Ovary (tissue), 9 donors: ENCODE results near the gene AEBP2. TPM values are rescaled to one million over a fixed set of nuclear protein-coding genes. Genes with fewer than 3 reads are reported as not detected.

Source experiments
- DNase-seq, 5 donors: peaks; one replicate each; pipeline ENCODE4 v3.0.0-alpha.2; 2019 to 2020
- H3K27ac ChIP-seq, 2 donors: fragments of 200-600 bp; one replicate each; pipeline versions ENCODE4 v1.5.1 to v1.8.0; 2019 to 2022
- H3K27me3 ChIP-seq: fragments of 200-600 bp; one replicate; pipeline ENCODE4 v1.8.0; 2022
- H3K36me3 ChIP-seq: fragments of 200-600 bp; sonication (generic); one replicate; pipeline ENCODE4 v1.5.1; 2019
- H3K4me1 ChIP-seq: one replicate; pipeline ENCODE4 v1.8.1; 2013; ENCODE audit warnings: mild to moderate bottlenecking, moderate library complexity; ENCODE audit not compliant: insufficient read depth
- H3K4me3 ChIP-seq: fragments of 200-600 bp; sonication (generic); one replicate; pipeline ENCODE4 v1.5.1; 2017
- H3K9me3 ChIP-seq, 2 donors: fragments of 200-600 bp in 1 of 2; sonication (generic) in 1 of 2; one replicate each; pipeline versions ENCODE4 v1.5.1 to v1.8.1; 2013 to 2019; ENCODE audit warnings: mild to moderate bottlenecking in 1 of 2, moderate library complexity in 1 of 2
- EP300 ChIP-seq: sonication (generic); formaldehyde crosslinking; IDR thresholded peaks from one replicate; pipeline ENCODE4 v1.6.1; 2017; ENCODE audit warnings: antibody characterized with exemption
- POLR2A ChIP-seq: fragments of 450-650 bp; IDR thresholded peaks from one replicate; pipeline ENCODE4 v1.6.1; 2017; ENCODE audit warnings: antibody characterized with exemption, mild to moderate bottlenecking, moderate library complexity
- WGBS, 3 donors: extraction: QIAGEN DNeasy Blood & Tissue Kit in 1 of 3; methylation state at CpG; one replicate each; pipeline versions ENCODE4 v1.1.5 to v1.1.7; 2013 to 2017; 5-methylcytosine and 5-hydroxymethylcytosine counted together
- intact Hi-C, 4 donors: fragments of 100-400 bp; cut with DNase I; formaldehyde crosslinking; loops; one replicate each; pipeline versions ENCODE4 v1.11.0 to v1.15.1; 2022 to 2023
- polyA plus RNA-seq, 2 donors: library from polyadenylated mRNA; stranded (reverse); fragments of 200-250 nt in 1 of 2; fragments of 350-450 nt in 1 of 2; fragmentation: Illumina TruSeq in 1 of 2; extraction: RNeasy Lipid Tissue Mini Kit (QIAGEN cat#74804) in 1 of 2; gene quantifications; one replicate each; pipeline ENCODE4 v1.2.3, GENCODE V29; 2013 to 2014
- total RNA-seq, 7 donors: library from RNA; depleted of rRNA in 2 of 7; stranded (reverse); fragments of >200 nt in 2 of 7; fragmentation: NEBNext Ultra II Directional in 3 of 7; extraction: Animal tissue kit (Norgen Biotek cat#: 25700) in 3 of 7; gene quantifications; one replicate each; pipeline versions ENCODE4 v1.1.0 to v1.2.4, GENCODE V29; 2016 to 2023
- TF ChIP-seq, protein P1 (sequence below), 3 donors: fragments of 450-650 bp in 2 of 3; fragments of 200-600 bp in 1 of 3; IDR thresholded peaks; one replicate each; pipeline versions ENCODE4 v1.5.1 to v1.8.0; 2016 to 2022; ENCODE audit warnings: antibody characterized with exemption in 3 of 3, mild to moderate bottlenecking in 1 of 3
- donor health status: DM: no; HTN: no; CAD: no; lungs with moderate emphysema.
- donor health status: DM: no; HTN: no; CAD: no.
- donor health status: Bipolar disorder and iron deficiency.
- donor health status: DM: yes; HTN: yes; CAD: no.
- donor health status: DM: no; HTN: no; CAD: no.
- donor health status: DM: yes; HTN: yes; CAD: no.

AEBP2 gene
- total and polyA plus RNA-seq, 9 donors, result 22.4 to 62.4 (median 50.3) TPM

DNA sequence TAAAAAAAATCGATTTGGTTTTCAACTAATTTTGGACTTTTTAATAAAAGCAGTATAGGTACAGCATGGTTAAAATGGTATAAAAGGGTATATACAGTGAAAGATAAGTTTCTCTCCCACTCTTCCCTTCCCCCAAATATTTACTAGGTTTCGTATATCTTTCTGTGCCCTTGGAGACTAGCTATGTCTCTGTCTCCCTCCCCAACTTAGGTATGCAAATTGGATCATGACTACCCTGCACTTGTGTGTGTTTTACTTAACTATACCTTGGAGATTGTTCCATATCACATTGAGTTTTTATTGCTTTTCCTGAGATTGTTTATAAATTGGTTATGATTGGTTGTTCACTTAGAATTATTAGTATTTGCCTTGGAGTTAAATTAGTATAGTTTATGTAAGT lies 19.4 kb downstream of the AEBP2 start:
- no peaks in the 10 kb centered on the region for H3K9me3 ChIP-seq
- WGBS, 3 donors, result 84 to 87% (median 86%) methylated on average over 2 of the region's 2 CpGs
- intact Hi-C loops, result loop anchor here in 1 of 4 donors (2.0 kb wide), 1 partner anchor 48 kb away; no protein-coding TSS in a partner anchor
- no peak overlapping the region for H3K27ac ChIP-seq
- TF ChIP-seq, protein P1, sequence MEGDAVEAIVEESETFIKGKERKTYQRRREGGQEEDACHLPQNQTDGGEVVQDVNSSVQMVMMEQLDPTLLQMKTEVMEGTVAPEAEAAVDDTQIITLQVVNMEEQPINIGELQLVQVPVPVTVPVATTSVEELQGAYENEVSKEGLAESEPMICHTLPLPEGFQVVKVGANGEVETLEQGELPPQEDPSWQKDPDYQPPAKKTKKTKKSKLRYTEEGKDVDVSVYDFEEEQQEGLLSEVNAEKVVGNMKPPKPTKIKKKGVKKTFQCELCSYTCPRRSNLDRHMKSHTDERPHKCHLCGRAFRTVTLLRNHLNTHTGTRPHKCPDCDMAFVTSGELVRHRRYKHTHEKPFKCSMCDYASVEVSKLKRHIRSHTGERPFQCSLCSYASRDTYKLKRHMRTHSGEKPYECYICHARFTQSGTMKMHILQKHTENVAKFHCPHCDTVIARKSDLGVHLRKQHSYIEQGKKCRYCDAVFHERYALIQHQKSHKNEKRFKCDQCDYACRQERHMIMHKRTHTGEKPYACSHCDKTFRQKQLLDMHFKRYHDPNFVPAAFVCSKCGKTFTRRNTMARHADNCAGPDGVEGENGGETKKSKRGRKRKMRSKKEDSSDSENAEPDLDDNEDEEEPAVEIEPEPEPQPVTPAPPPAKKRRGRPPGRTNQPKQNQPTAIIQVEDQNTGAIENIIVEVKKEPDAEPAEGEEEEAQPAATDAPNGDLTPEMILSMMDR (IDR thresholded peaks at IDR 0.05), result no peak
- no peak for TF ChIP-seq EP300
- no peak for TF ChIP-seq POLR2A
- no peak for DNase-seq
- peaks cover 10% of the 10 kb centered on the region for H3K4me1 ChIP-seq
- H3K4me3 ChIP-seq, result no peak overlapping the region
- H3K36me3 ChIP-seq, result no peaks in the 10 kb centered on the region
- H3K27me3 ChIP-seq, result no peaks in the 10 kb centered on the region

DNA sequence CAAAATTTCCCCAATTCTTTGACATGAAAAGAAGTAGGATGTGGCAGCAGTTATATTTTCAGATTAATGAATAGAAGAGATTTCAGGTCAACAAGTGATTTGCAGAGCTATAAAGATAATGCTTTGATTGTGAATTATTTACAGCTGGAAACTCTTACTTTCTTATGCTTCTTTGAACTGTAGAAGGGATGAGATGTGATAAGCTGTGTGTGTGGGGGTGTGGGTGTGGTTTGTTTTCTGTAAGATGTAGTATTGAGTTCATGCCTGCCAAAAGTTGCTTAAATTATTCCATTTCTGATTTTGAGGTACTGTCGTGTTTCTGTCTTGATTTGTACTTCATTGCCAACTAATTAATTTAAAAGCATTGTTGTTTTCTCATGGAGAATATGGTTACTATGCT lies 22.7 kb downstream of the AEBP2 start:
- no peak for DNase-seq
- Histone ChIP-seq H3K27ac (no peak overlapping the region), H3K27me3 (no peaks in the 10 kb centered on the region), H3K4me1 (peaks cover 5% of the 10 kb centered on the region), H3K36me3 (no peaks in the 10 kb centered on the region), H3K4me3 (no peak overlapping the region), H3K9me3 (no peaks in the 10 kb centered on the region)
- WGBS, 3 donors, result 2 to 5% (median 5%) methylated on average over 1 of the region's 1 CpG
- intact Hi-C loops, result no loop called here
- no peak for TF ChIP-seq EP300
- no peak for TF ChIP-seq POLR2A
- TF ChIP-seq, protein P1 (IDR thresholded peaks at IDR 0.05), result no peak

DNA sequence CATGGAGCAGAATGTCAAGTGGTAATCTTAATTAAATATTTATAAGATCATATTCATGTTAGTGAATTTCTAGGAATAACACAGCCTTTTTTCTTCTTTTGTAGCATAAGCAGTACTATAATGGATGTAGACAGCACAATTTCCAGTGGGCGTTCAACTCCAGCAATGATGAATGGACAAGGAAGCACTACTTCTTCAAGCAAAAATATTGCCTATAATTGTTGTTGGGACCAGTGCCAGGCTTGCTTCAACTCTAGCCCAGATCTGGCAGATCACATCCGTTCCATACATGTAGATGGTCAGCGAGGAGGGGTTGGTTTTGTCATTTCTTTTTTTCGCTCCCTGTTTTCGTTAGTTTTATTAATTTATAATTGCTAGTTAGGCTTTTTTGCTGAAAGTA lies 23.1 kb downstream of the AEBP2 start:
- 58 to 84% (median 74%) methylated on average over 5 of the region's 5 CpGs for WGBS, 3 donors
- H3K4me1 ChIP-seq, result peaks cover 3% of the 10 kb centered on the region
- intact Hi-C loops, result no loop called here

DNA sequence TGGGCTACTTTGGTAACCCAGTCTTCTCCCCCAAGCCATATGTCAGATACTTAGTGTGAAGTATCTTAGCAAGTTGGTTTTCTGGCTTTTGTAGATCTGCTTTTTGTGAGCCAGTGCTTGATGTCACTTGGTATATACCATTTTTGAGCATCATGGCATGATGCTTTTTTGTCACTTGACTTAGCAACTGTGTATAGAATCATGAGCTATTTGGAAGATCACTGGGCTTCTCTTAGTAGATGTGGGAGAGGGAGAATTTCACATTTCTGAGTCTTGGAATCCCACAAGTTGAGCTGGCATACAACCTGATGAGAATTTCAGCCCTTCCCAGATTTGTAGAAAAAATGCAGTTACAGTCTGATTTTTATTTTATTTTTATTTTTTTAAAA lies 24.9 kb downstream of the AEBP2 start:
- Histone ChIP-seq H3K27me3 (no peaks in the 10 kb centered on the region), H3K9me3 (no peaks in the 10 kb centered on the region), H3K36me3 (no peaks in the 10 kb centered on the region), H3K4me1 (peaks cover 1% of the 10 kb centered on the region), H3K27ac (no peak overlapping the region), H3K4me3 (no peak overlapping the region)
- DNase-seq, result no peak
- TF ChIP-seq POLR2A, result no peak
- TF ChIP-seq, protein P1 (IDR thresholded peaks at IDR 0.05), result no peak
- no peak for TF ChIP-seq EP300
- intact Hi-C loops, result no loop called here

More for the DNA sequence above, 23.1 kb downstream of the AEBP2 start:
- H3K27me3 ChIP-seq, result no peaks in the 10 kb centered on the region
- no peak for DNase-seq
- no peaks in the 10 kb centered on the region for H3K36me3 ChIP-seq
- TF ChIP-seq POLR2A, result no peak
- TF ChIP-seq, protein P1 (IDR thresholded peaks at IDR 0.05), result no peak
- no peak for TF ChIP-seq EP300
- no peak overlapping the region for H3K4me3 ChIP-seq
- no peaks in the 10 kb centered on the region for H3K9me3 ChIP-seq
- no peak overlapping the region for H3K27ac ChIP-seq

DNA sequence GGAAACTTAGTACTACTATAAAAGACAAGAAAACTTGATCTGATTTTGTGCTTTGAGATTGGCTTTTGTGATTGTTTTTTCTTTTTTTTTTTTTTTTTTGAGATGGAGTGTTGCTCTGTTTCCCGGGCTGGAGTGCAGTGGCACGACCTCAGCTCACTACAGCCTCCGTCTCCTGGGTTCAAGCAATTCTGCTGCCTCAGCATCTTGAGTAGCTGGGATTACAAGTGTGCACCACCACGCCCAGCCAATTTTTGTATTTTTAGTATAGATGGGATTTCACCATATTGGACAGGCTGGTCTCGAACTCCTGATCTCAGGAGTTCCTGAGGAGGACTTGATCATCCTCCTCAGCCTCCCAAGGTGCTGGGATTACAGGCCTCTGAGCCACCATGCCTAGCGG lies 26.4 kb downstream of the AEBP2 start:
- Histone ChIP-seq H3K9me3 (no peaks in the 10 kb centered on the region), H3K4me1 (peaks cover 4% of the 10 kb centered on the region), H3K36me3 (no peaks in the 10 kb centered on the region), H3K4me3 (no peak overlapping the region), H3K27me3 (no peaks in the 10 kb centered on the region), H3K27ac (no peak overlapping the region)
- WGBS, 3 donors, result 88 to 95% (median 90%) methylated on average over 6 of the region's 6 CpGs
- intact Hi-C loops, result no loop called here
- TF ChIP-seq, protein P1 (IDR thresholded peaks at IDR 0.05), result no peak
- TF ChIP-seq POLR2A, result no peak
- TF ChIP-seq EP300, result no peak
- DNase-seq, result no peak
